Posterior cingulate gyrus (tissue), 11 donors: ENCODE data around the gene THSD7B.

Source experiments
- DNase-seq, 10 donors: peaks; one replicate each; pipeline versions ENCODE4 v3.0.0 to v3.0.0-alpha.2; 2020 to 2021; ENCODE audit warnings: mixed read lengths in 3 of 10
- intact Hi-C: fragments of 100-400 bp; cut with DNase I; formaldehyde crosslinking; loops from one replicate; pipeline ENCODE4 v1.15.1; 2023

Gene THSD7B

GRCh38 chr2:137336067-137336466, 570.7 kb downstream of the THSD7B start:
- no peak for DNase-seq
- intact Hi-C loops, result no loop called here

DNA sequence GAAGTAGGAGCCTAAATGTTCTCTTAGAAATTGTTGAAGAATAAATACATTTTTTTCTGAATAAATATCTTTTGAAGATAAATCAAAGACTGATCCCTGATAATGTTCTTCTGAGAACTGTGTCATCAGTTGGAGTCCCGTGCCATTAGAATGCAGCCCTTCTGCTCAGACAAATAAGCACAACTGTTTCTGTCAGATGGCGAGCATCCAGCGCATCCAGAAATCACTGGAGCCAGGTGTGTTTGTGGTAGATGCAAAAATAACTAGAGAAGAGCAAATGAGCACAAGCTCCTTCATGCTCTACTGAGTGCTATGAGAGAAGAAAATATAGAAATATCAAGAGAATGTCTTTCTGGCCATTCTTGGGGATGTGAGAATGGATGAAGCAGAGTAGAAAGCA, 573.7 kb downstream of the THSD7B start:
- DNase-seq, result no peak
- intact Hi-C loops, result no loop called here

DNA sequence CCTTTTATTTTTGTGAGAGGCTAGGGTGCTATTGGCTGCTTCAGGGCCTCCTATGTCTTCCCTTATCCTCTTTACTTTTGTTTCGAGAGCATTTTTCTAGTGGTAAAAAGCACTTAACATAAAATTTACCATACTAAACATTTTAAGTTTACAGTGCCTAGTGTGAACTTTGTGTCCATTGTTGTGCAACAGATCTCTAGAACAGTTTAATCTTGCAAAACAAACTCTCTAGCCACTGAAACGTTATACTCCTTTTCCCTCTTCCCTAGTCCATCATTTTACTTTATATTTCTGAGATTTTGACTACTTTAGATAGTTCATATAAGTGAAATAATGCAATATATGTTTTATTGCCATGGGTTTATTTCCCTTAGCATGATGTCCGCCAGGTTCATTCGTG, 580.6 kb downstream of the THSD7B start:
- intact Hi-C loops, result no loop called here
- no peak for DNase-seq

DNA sequence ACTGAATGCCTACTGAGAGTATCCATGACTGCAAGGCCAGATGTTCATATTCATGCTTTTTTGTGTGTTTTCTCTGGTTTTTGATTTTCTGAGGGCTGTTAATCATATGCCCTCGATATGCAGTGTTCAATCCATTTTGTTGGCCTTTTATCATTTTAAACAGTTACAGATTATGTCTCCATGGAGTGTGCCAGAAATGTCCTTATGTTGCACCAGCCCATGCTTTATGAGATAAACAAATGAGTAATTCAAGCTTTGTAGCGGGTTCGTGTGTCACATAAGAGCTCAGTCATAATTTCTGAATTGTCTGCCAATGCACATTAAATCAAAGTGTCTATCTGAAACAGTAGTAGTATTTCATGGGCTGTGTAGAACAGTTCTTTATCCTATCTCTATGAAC, 583.0 kb downstream of the THSD7B start:
- DNase-seq, result no peak
- intact Hi-C loops, result no loop called here

DNA sequence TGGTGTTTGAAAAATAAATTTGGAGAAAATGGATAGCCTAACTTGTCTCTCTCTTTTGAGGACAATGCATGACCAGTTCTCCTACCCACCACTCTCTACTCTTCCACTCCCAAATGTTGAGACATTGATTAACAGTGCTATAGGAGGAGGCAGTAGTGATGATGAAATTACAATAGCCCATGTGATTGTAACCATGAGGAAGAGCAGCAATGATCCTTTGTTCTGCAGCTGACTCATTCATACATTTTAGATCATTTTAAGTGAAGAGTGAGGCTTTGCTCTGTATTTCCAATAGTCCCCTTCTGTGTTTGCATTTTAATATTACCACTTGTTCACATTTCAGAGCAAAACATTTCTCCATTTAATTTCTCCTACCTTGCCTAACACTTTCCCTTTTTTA, 592.3 kb downstream of the THSD7B start:
- intact Hi-C loops, result no loop called here
- DNase-seq, result no peak

GRCh38 chr2:137367361-137367760, 602.0 kb downstream of the THSD7B start:
- intact Hi-C loops, result no loop called here
- no peak for DNase-seq

- DNase-seq, result no peak
These were observed 603.8 kb downstream of the THSD7B start for GRCh38 chr2:137369106-137369505.

GRCh38 chr2:137379186-137379585, 613.8 kb downstream of the THSD7B start:
- DNase-seq, result no peak
- intact Hi-C loops, result no loop called here

More at GRCh38 chr2:137369106-137369505, 603.8 kb downstream of the THSD7B start:
- intact Hi-C loops, result no loop called here

GRCh38 chr2:137380610-137381009, 615.3 kb downstream of the THSD7B start:
- no peak for DNase-seq
- intact Hi-C loops, result no loop called here

GRCh38 chr2:137381731-137382130, 616.4 kb downstream of the THSD7B start:
- intact Hi-C loops, result no loop called here
- peak in 1 of 10 donors; percentile 56 for DNase-seq

- intact Hi-C loops, result no loop called here
- no peak for DNase-seq
These were observed 618.0 kb downstream of the THSD7B start for GRCh38 chr2:137383391-137383790.

- DNase-seq, result no peak
- intact Hi-C loops, result no loop called here
These were observed 621.7 kb downstream of the THSD7B start for GRCh38 chr2:137387044-137387443.

- peak in 1 of 10 donors; percentile 15 for DNase-seq
- intact Hi-C loops, result no loop called here
These were observed 640.2 kb downstream of the THSD7B start for GRCh38 chr2:137405496-137405895.

DNA sequence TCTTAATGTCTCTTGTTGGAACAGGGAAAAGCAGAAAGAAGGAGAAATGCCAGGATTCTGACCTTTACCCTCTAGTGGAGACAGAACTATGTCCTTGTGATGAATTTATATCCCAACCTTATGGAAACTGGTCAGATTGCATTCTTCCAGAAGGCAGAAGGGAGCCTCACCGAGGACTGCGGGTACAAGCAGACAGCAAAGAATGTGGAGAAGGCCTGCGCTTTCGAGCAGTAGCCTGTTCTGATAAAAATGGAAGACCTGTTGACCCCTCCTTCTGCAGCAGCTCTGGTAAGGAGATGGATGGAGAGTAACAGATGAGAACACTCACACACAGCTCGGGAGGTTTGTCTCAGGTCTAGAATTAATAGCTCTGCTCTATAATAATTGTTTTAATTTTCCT, 646.2 kb downstream of the THSD7B start:
- no peak for DNase-seq
- intact Hi-C loops, result no loop called here

- intact Hi-C loops, result no loop called here
- no peak for DNase-seq
These were observed 655.4 kb downstream of the THSD7B start for GRCh38 chr2:137420744-137421143.

DNA sequence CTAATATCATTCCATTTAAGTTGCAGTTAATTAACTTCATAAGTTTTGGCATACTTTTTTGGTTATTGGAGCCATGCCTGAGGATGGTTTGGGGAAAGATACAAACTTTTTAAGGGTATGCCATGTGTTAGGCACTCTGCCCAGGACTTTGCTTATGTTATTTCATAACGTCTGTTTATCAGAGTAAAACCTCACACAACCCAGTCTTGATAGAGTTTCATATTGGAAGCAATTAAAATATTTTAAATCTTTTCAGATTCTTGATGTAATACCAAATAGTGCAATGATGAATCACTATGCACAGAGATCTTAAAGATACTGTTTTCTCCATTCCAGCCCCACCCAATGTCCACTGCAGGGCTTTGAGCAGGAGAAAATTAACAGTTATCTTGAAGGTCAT, 669.8 kb downstream of the THSD7B start:
- intact Hi-C loops, result no loop called here
- DNase-seq, result no peak

GRCh38 chr2:137437386-137437785, 672.0 kb downstream of the THSD7B start:
- intact Hi-C loops, result no loop called here

DNA sequence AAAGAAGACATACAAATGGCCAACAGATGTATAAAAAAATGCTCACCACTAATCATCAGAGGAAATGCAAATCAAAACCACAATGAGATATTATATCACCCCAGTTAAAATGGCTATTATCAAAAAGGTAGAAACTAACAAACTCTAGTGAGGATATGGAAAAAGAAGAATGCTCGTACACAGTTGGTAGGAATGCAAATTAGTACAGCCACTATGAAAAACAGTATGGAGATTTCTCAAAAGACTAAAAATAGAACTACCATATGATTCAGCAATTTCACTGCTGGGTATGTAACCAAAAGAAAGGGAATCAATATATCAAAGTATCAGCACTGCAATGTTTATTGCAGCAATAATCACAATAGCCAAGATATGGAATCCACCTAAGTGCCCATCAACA, 679.6 kb downstream of the THSD7B start:
- DNase-seq, result no peak
- intact Hi-C loops, result no loop called here

More at GRCh38 chr2:137437386-137437785, 672.0 kb downstream of the THSD7B start:
- no peak for DNase-seq

GRCh38 chr2:137449454-137449853, 684.1 kb downstream of the THSD7B start:
- intact Hi-C loops, result no loop called here
- DNase-seq, result no peak

GRCh38 chr2:137454886-137455285, 689.5 kb downstream of the THSD7B start:
- no peak for DNase-seq

GRCh38 chr2:137467246-137467862, 702.0 kb downstream of the THSD7B start:
- intact Hi-C loops, result loop anchor here (5.0 kb wide), 1 partner anchor 370 kb away; no protein-coding TSS in a partner anchor
- peak in 5 of 10 donors; percentile 12 to 79 (median 26) for DNase-seq

More at GRCh38 chr2:137454886-137455285, 689.5 kb downstream of the THSD7B start:
- intact Hi-C loops, result no loop called here

- intact Hi-C loops, result no loop called here
- DNase-seq, result no peak
These were observed 727.9 kb downstream of the THSD7B start for GRCh38 chr2:137493261-137493660.

GRCh38 chr2:137500599-137500998, 735.3 kb downstream of the THSD7B start:
- intact Hi-C loops, result no loop called here
- DNase-seq, result no peak
